K562 (cell line): ENCODE data around the gene GAS2L1. TPM values are rescaled to one million over a fixed set of nuclear protein-coding genes. Genes with fewer than 3 reads are reported as not detected.

Source experiments
- ATAC-seq: fragments of 200-7000 bp; cut with Tn5 transposase; 3 replicates; pipeline ENCODE4 v1.9.1; 2020; ENCODE audit warnings: moderate library complexity
- BruUV-seq: library from RNA; stranded (reverse); fragments of 400-500 nt; replicated peaks from 2 replicates; lab custom pipeline; 2021; lab: Mats Ljungman, UMichigan
- CTCF ChIA-PET: fragments of 300-600 bp; formaldehyde crosslinking; extraction: SDS; loops from one replicate; lab custom pipeline; 2021; ENCODE audit warnings: low intra/inter-chr PET ratio; lab: Yijun Ruan, JAX
- POLR2A ChIA-PET: fragments of 300-600, 350-650 bp; sonication (Branson Sonifier 250); formaldehyde crosslinking; extraction: SDS; loops from one replicate; lab custom pipeline; 2021; ENCODE audit warnings: antibody characterized with exemption, inconsistent platforms; lab: Yijun Ruan, JAX
- DNase-seq, 4 experiments: peaks; one replicate each; pipeline versions ENCODE4 v3.0.0 to v3.0.0-alpha.2; 2011 to 2018; ENCODE audit warnings: low spot score in 3 of 4, mixed read lengths in 3 of 4; ENCODE audit errors: extremely low read depth in 1 of 4
- FAIRE-seq: peaks from 2 replicates; lab custom pipeline; 2011; peaks lifted over from hg19 to GRCh38; lab: Jason Lieb, UNC
- H2AFZ ChIP-seq: 2 replicates; pipeline ENCODE4 v1.6.0; 2011; ENCODE audit warnings: low read depth, low read length, control low read depth, inconsistent platforms
- H3K27ac ChIP-seq: fragments of 200-600 bp; 3 replicates; pipeline ENCODE4 v1.8.0; 2011; ENCODE audit warnings: low read depth, mild to moderate bottlenecking, control low read depth, inconsistent platforms, low read length, moderate library complexity, mixed read lengths; ENCODE audit errors: extremely low read depth
- H3K27me3 ChIP-seq, 2 experiments: fragments of 300-600 bp in 1 of 2; 2 replicates in 1 of 2; 3 replicates in 1 of 2; pipeline versions ENCODE4 v1.6.0 to v1.8.0; 2011; ENCODE audit warnings: inconsistent platforms in 2 of 2, low read length in 2 of 2, mild to moderate bottlenecking in 1 of 2, mixed read lengths in 1 of 2, moderate library complexity in 1 of 2; ENCODE audit not compliant: control insufficient read depth in 2 of 2, insufficient read depth in 2 of 2
- H3K36me3 ChIP-seq: fragments of 300-600 bp; 3 replicates; pipeline ENCODE4 v1.8.0; 2011; ENCODE audit warnings: mild to moderate bottlenecking, low read length, inconsistent platforms; ENCODE audit not compliant: control insufficient read depth, insufficient read depth
- H3K4me1 ChIP-seq, 2 experiments: fragments of 200-600 bp in 1 of 2; replicated peaks in 1 of 2; 2 replicates in 1 of 2; 3 replicates in 1 of 2; pipeline versions ENCODE4 v1.5.1 to v1.8.0; 2011; ENCODE audit warnings: inconsistent platforms in 2 of 2, low read length in 2 of 2, mild to moderate bottlenecking in 1 of 2, mixed read lengths in 1 of 2, moderate library complexity in 1 of 2; ENCODE audit not compliant: control insufficient read depth in 2 of 2, insufficient read depth in 2 of 2
- H3K4me2 ChIP-seq: 2 replicates; pipeline ENCODE4 v1.6.1; 2011; ENCODE audit warnings: low read length, control low read depth, inconsistent platforms, mixed read lengths; ENCODE audit not compliant: insufficient read depth
- H3K4me3 ChIP-seq: fragments of 200-600 bp; sonication (generic), shearing (Covaris generic); 2 replicates; pipeline ENCODE4 v1.5.1; 2016; ENCODE audit warnings: control low read depth, inconsistent platforms
- H3K79me2 ChIP-seq: fragments of 200-600 bp; 3 replicates; pipeline ENCODE4 v1.8.0; 2011; ENCODE audit warnings: low read length, inconsistent platforms; ENCODE audit not compliant: control insufficient read depth, insufficient read depth
- H3K9ac ChIP-seq, 2 experiments: 2 replicates each; pipeline versions ENCODE4 v1.6.0 to v1.6.1; 2011; ENCODE audit warnings: low read depth in 2 of 2, low read length in 2 of 2, control low read depth in 1 of 2, inconsistent platforms in 1 of 2, mild to moderate bottlenecking in 1 of 2, mixed read lengths in 1 of 2; ENCODE audit not compliant: insufficient read depth in 1 of 2
- H3K9me1 ChIP-seq: one replicate; pipeline ENCODE4 v1.6.0; 2011; ENCODE audit warnings: inconsistent platforms, mild to moderate bottlenecking, low read length, moderate library complexity; ENCODE audit not compliant: control insufficient read depth, insufficient read depth
- H3K9me3 ChIP-seq: replicated peaks from 2 replicates; pipeline ENCODE4 v1.5.1; 2011; ENCODE audit warnings: low read depth, low read length, inconsistent platforms; ENCODE audit not compliant: control insufficient read depth, insufficient read depth
- H4K20me1 ChIP-seq: replicated peaks from 2 replicates; pipeline ENCODE4 v1.6.1; 2011; ENCODE audit warnings: low read length, inconsistent platforms, mixed read lengths; ENCODE audit not compliant: control insufficient read depth, insufficient read depth
- CAMTA2 ChIP-seq: fragments of 250-450 bp; sonication (Bioruptor Pico); conservative IDR thresholded peaks from 2 replicates; pipeline ENCODE4 v1.5.1; 2022
- COPS2 ChIP-seq: fragments of 450-650 bp; conservative IDR thresholded peaks from 2 replicates; pipeline ENCODE4 v1.6.1; 2016; ENCODE audit warnings: mild to moderate bottlenecking, moderate library complexity
- HIVEP1 ChIP-seq: fragments of 250-450 bp; sonication (Bioruptor Pico); IDR thresholded peaks from 2 replicates; pipeline ENCODE4 v1.4.0; 2020; ENCODE audit warnings: mild to moderate bottlenecking
- HMG20B ChIP-seq: fragments of 250-450 bp; sonication (Bioruptor Pico); IDR thresholded peaks from 2 replicates; pipeline ENCODE4 v1.5.0; 2021; ENCODE audit warnings: mild to moderate bottlenecking
- MIER1 ChIP-seq: fragments of 450-650 bp; IDR thresholded peaks from 2 replicates; pipeline ENCODE4 v1.6.1; 2016; ENCODE audit warnings: antibody characterized with exemption, mild to moderate bottlenecking, low read depth
- NFIC ChIP-seq: fragments of 450-650 bp; IDR thresholded peaks from 2 replicates; pipeline ENCODE4 v1.6.1; 2017; ENCODE audit warnings: mild to moderate bottlenecking, inconsistent platforms
- POLR2G ChIP-seq: fragments of 200-400 bp; formaldehyde crosslinking; IDR thresholded peaks from 2 replicates; pipeline ENCODE4 v1.6.1; 2017; ENCODE audit warnings: low read depth, mild to moderate bottlenecking, antibody characterized with exemption, low read length, moderate library complexity
- RBFOX2 ChIP-seq: fragments of 200-400 bp; formaldehyde crosslinking; IDR thresholded peaks from 2 replicates; pipeline ENCODE4 v1.6.1; 2017; ENCODE audit warnings: low read depth, mild to moderate bottlenecking, low read length, moderate library complexity
- RBM22 ChIP-seq: fragments of 200-400 bp; formaldehyde crosslinking; IDR thresholded peaks from 2 replicates; pipeline ENCODE4 v1.6.1; 2018; ENCODE audit warnings: low read length, low read depth; ENCODE audit not compliant: poor library complexity, severe bottlenecking
- RBM25 ChIP-seq: fragments of 200-400 bp; formaldehyde crosslinking; IDR thresholded peaks from 2 replicates; pipeline ENCODE4 v1.6.1; 2018; ENCODE audit warnings: low read length, low read depth, moderate library complexity; ENCODE audit not compliant: severe bottlenecking
- TBL1XR1 ChIP-seq, 2 experiments: IDR thresholded peaks; 2 replicates each; pipeline ENCODE4 v1.6.1; 2012; ENCODE audit warnings: improper control_type of control experiment in 2 of 2, low read length in 2 of 2, mild to moderate bottlenecking in 1 of 2
- WGBS: fragments of 100-300 bp; shearing (Covaris generic); methylation state at CpG from one replicate; pipeline ENCODE4 v1.1.6; 2016; ENCODE audit warnings: low coverage, mixed read lengths; ENCODE audit not compliant: insufficient coverage; ENCODE audit errors: missing lambda C conversion rate; 5-methylcytosine and 5-hydroxymethylcytosine counted together
- in situ Hi-C: fragments of 300-500 bp; cut with MboI; formaldehyde crosslinking; loops from 4 replicates; pipeline ENCODE4 v1.15.0; 2018; ENCODE audit warnings: inconsistent platforms, mixed read lengths
- intact Hi-C: fragments of 100-400 bp; cut with micrococcal nuclease; formaldehyde crosslinking; loops from 2 replicates; pipeline ENCODE4 v1.14.2; 2022
- polyA plus RNA-seq, 8 experiments: library from polyadenylated mRNA; depleted of rRNA in 4 of 8; stranded (reverse) in 5 of 8; unstranded in 3 of 8; fragments of >200 nt; fragmentation: Nextera tagmentation in 2 of 8; fragmentation: Illumina TruSeq in 1 of 8; extraction: Ambion mirVana in 2 of 8; extraction: Trizol in 1 of 8; gene quantifications; 2 replicates each; pipeline versions ENCODE4 v1.2.1 to v1.2.3, GENCODE V29; 2011 to 2014; ENCODE audit warnings: inconsistent platforms in 1 of 8, missing spikeins in 1 of 8
- total RNA-seq, 7 experiments: library from RNA; depleted of rRNA in 6 of 7; stranded (reverse); fragments of >200 nt in 6 of 7; fragmentation: Illumina TruSeq in 2 of 7; extraction: Trizol in 2 of 7; gene quantifications; 2 replicates each; pipeline versions ENCODE4 v1.2.1 to v1.2.3, GENCODE V29; 2011 to 2021; ENCODE audit warnings: low replicate concordance in 1 of 7
- TF ChIP-seq, protein P1 (sequence below): fragments of 250-450 bp; sonication (Bioruptor Pico); IDR thresholded peaks from 2 replicates; pipeline ENCODE4 v1.8.0; 2022; ENCODE audit warnings: moderate library complexity, mild to moderate bottlenecking, inconsistent platforms

GAS2L1 gene
- total and polyA plus RNA-seq, 9 of the 15 experiments (the other 6 are each of a cell fraction or from before 2014, with no cell fraction given), result 0.56 to 19.7 (median 3.2) TPM

DNA sequence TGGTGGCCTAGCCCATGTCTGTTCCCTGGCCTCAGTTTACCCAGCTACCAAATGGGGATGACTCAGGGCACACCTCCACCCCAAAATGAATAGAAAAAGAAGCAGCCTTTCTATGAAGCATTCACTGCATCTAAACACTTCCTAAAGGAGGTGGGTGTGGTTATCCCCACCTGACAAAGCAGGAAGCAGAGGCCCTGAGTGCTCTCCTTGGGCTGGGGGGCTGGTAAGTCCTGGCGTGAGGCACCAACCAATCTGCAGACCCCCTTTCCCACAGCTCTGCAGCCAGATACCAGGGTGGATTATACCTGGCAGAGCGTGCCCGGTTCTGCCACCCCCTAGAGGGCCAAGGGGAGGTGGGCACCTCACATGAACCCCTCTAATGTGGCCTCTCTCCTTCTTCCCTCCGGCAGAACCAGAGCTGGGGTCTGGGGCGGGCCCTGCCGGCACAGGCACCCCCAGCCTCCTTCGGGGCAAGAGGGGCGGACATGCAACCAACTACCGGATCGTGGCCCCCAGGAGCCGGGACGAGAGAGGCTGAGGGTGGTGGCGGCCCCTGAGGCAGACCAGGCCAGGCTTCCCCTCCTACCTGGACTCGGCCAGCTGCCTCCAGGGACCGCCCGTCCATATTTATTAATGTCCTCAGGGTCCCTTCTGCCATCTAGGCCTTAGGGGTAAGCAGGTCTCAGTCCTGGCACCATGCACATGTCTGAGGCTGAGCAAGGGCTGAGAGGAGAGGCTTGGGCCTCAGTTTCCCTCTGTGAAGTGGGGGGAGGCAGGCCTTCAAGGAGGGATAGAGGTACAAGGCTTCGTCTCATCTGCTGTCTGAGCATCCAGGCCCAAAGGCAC, 47.8 kb upstream of the GAS2L1 start:
- no peaks in the 10 kb centered on the region for H4K20me1 ChIP-seq
- no peaks in the 10 kb centered on the region for H3K79me2 ChIP-seq
- peaks cover 0 to 30% of the 10 kb centered on the region in 2 experiments; a peak in 2 of 5 replicates for H3K4me1 ChIP-seq
- in situ Hi-C loops (loop anchor here (10.0 kb wide), 1 partner anchor 404 kb away; no protein-coding TSS in a partner anchor), intact Hi-C loops (loop anchor here (2.0 kb wide), 1 partner anchor 16 kb away; no protein-coding TSS in a partner anchor)
- POLR2A ChIA-PET, result interaction anchor here (0.6 to 1.6 kb wide), 3 partner anchors 9 to 24 kb away, joined by 3 to 5 read pairs (median 3); partner anchors contain the start of genes EWSR1 and RHBDD3
- no peak for FAIRE-seq
- H3K27me3 ChIP-seq, result no peaks in the 10 kb centered on the region
- no TSS peak for BruUV-seq
- H3K4me2 ChIP-seq, result no peak overlapping the region
- H3K27ac ChIP-seq, result no peak overlapping the region
- no peak for ATAC-seq
- TF ChIP-seq NFIC (no peak), TBL1XR1 (IDR thresholded peaks at IDR 0.05; ENCODE audit: low read length in 2 of 2) (no peak), RBM25 (peak; percentile 36), POLR2G (peak; percentile 59; the same call in 1 of the 2 replicates), HIVEP1 (CRISPR knock-in tag) (no peak), COPS2 (no peak), RBM22 (peak; percentile 48), RBFOX2 (peak; percentile 43; the same call in 1 of the 2 replicates), CAMTA2 (CRISPR knock-in tag) (no peak), MIER1 (no peak), HMG20B (CRISPR knock-in tag) (no peak)
- TF ChIP-seq, protein P1, sequence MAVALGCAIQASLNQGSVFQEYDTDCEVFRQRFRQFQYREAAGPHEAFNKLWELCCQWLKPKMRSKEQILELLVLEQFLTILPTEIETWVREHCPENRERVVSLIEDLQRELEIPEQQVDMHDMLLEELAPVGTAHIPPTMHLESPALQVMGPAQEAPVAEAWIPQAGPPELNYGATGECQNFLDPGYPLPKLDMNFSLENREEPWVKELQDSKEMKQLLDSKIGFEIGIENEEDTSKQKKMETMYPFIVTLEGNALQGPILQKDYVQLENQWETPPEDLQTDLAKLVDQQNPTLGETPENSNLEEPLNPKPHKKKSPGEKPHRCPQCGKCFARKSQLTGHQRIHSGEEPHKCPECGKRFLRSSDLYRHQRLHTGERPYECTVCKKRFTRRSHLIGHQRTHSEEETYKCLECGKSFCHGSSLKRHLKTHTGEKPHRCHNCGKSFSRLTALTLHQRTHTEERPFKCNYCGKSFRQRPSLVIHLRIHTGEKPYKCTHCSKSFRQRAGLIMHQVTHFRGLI (CRISPR knock-in tag), result no peak
- CTCF ChIA-PET, result no interaction called here
- H3K9ac ChIP-seq, result no peak overlapping the region
- 82% methylated on average over 7 of the region's 17 CpGs for WGBS
- H3K4me3 ChIP-seq, result no peak overlapping the region
- no peaks in the 10 kb centered on the region for H3K9me3 ChIP-seq
- DNase-seq, result no peak
- H2AFZ ChIP-seq, result no peak overlapping the region
- no peaks in the 10 kb centered on the region for H3K9me1 ChIP-seq
- peaks cover 9% of the 10 kb centered on the region; the same call in 1 of the 3 replicates for H3K36me3 ChIP-seq
